PC-3 (cell line): ENCODE measurements around the gene BCL2L13.

Experiments
- CTCF ChIP-seq: fragments of 300-600 bp; sonication (generic); conservative IDR thresholded peaks from 2 replicates; pipeline ENCODE4 v1.5.1; 2017; ENCODE audit warnings: antibody characterized with exemption, low read depth, mild to moderate bottlenecking, low read length
- EZH2phosphoT487 ChIP-seq: fragments of 300-600 bp; sonication (generic); IDR thresholded peaks from 2 replicates; pipeline ENCODE4 v1.6.1; 2018; ENCODE audit warnings: mild to moderate bottlenecking, antibody characterized with exemption, low read length, borderline replicate concordance

DNA sequence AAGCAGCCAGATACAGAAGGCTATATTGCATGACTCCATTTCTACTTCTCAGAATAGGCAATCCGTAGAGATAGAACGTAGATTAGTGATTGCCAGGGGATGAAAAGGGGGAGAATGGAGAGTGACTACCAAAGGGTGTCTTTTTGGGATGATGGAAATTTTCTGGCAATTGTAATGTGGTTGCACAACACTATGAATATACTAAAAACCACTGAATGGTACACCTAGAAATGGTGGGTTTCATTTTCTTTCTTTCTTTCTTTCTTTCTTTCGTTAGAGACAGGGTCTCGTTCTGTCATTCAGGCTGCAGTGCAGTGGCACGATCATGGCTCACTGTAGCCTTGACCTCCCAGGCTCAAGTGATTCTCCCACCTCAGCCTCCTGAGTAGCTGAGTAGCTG, 81.4 kb downstream of the BCL2L13 start:
- TF ChIP-seq CTCF = no peak
- no peak for TF ChIP-seq EZH2phosphoT487
